Measurements from ENCODE around the gene FAM131A.

DNA sequence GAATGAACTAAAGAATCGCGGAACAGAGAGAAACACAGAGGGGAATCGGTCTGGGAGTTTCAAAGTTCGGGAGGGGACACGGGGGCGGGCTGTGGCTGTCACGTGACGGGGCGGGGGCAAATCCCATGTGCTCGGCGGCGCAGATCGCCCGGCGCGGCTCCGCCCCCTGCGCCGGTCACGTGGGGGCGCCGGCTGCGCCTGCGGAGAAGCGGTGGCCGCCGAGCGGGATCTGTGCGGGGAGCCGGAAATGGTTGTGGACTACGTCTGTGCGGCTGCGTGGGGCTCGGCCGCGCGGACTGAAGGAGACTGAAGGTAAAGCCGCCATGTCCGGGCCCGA lies 23.1 kb upstream of the FAM131A start, which contains the start of gene EIF4G1:
- no peak for TF ChIP-seq CTCF (IDR thresholded peaks at IDR 0.05)
- peak; percentile 61 for TF ChIP-seq POLR2A (IDR thresholded peaks at IDR 0.05)

All from right lobe of liver (tissue), 4 donors.